Muscle layer of colon (tissue), 2 donors: ENCODE results near the gene STXBP2.

Experiments used
- H3K27ac ChIP-seq: one replicate; pipeline ENCODE4 v1.7.0; 2013; ENCODE audit warnings: low read depth, mild to moderate bottlenecking, low read length, moderate library complexity
- H3K27me3 ChIP-seq, 2 donors: one replicate each; pipeline ENCODE4 v1.7.0; 2013; ENCODE audit warnings: low read length in 2 of 2, mild to moderate bottlenecking in 2 of 2; ENCODE audit not compliant: insufficient read depth in 2 of 2, control insufficient read depth in 1 of 2
- H3K36me3 ChIP-seq: one replicate; pipeline ENCODE4 v1.7.0; 2013; ENCODE audit warnings: mild to moderate bottlenecking, low read length; ENCODE audit not compliant: insufficient read depth
- H3K4me1 ChIP-seq: one replicate; pipeline ENCODE4 v1.7.0; 2013; ENCODE audit warnings: mild to moderate bottlenecking, low read length; ENCODE audit not compliant: insufficient read depth
- H3K4me3 ChIP-seq, 2 donors: one replicate each; pipeline ENCODE4 v1.7.0; 2013; ENCODE audit warnings: low read length in 2 of 2, low read depth in 1 of 2, mild to moderate bottlenecking in 1 of 2, moderate library complexity in 1 of 2
- H3K9ac ChIP-seq: one replicate; pipeline ENCODE4 v1.7.0; 2013; ENCODE audit warnings: low read length
- H3K9me3 ChIP-seq: one replicate; pipeline ENCODE4 v1.7.0; 2013; ENCODE audit warnings: mild to moderate bottlenecking, low read length
- donor health status: abdominal sarcoma.
- donor health status: Adenocarcinoma of cecum.

Gene STXBP2

DNA sequence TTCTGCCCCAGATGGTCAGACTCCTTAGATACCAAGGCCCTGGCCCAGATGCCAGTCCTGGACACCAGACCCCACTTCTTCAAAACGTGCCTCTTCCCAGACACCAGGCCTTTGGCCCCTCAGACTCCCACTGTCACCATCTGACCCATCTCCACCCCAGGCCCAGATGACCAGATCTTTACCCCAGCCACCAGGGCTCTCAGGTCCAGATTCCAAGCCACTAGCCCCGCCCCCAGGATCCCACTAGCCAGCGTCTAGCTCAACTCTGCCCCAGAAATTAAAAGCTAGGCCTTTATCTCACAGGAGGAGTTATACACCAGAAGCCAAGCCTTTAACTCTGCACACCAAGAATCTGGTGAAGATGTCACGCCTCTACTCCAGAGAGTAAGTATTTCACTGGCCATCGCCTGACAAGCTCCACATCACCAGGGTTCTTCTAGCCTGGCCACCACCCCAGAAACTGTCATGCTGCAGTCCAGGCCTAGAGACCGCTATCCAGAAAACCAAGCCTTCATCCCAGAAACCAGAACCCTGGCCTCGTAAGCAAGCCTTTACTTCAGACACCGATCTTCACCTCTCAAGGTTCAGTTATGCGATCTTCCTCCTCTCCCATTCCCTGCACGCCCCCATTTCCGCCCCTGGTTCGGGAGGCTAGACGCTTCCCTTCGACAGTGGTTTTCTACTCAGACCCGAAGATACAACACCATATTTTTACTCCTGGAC, 8.2 kb upstream of the STXBP2 start:
- H3K4me1 ChIP-seq: peaks cover 29% of the 10 kb centered on the region
- no peaks in the 10 kb centered on the region for H3K27me3 ChIP-seq
- peak overlapping the region; percentile 99 for H3K9ac ChIP-seq
- peak overlapping the region; percentile 79 for H3K27ac ChIP-seq
- no peaks in the 10 kb centered on the region for H3K9me3 ChIP-seq
- peak overlapping the region; percentile 81 to 100 for H3K4me3 ChIP-seq
- H3K36me3 ChIP-seq: peaks cover 28% of the 10 kb centered on the region

- no peaks in the 10 kb centered on the region for H3K27me3 ChIP-seq
- H3K9ac ChIP-seq: peak within 1 kb of the TSS; percentile 99
- peaks cover 29% of the 10 kb centered on the region for H3K4me1 ChIP-seq
- H3K9me3 ChIP-seq: no peaks in the 10 kb centered on the region
- peak within 1 kb of the TSS; percentile 81 to 100 for H3K4me3 ChIP-seq
- H3K27ac ChIP-seq: peak within 1 kb of the TSS; percentile 79
- peaks cover 22% of the 10 kb centered on the region for H3K36me3 ChIP-seq
These were observed 7.4 kb upstream of the STXBP2 start, which contains the start of the genes PET100 and XAB2 for GRCh38 chr19:7629347-7630054. TSS of gene PET100 (plus strand) at chr19:7629793. CDS start at chr19:7629834, 41 bp downstream. TSS of gene XAB2 (minus strand) at chr19:7629545. CDS start at chr19:7629527, 18 bp downstream.

DNA sequence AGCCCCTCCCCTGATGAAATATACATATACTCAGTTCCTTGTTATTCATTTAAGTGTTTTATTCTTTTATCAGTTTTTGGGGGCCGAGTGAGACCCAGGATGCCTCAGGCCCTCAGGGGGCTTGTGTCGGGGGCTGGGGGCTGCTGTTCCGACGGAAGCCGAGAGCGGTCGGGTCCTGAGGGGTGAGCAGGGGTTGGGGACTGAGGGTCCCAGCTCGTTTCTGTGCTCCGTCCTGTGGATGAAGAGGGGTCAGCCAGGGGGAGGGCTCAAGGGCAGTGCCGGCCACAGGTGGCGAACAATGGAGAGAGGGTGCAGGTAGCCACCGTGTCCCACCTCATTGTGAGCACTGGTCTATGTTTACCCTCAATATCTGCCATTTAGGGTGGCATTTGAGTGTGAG, 5.3 kb upstream of the STXBP2 start:
- Histone ChIP-seq H3K9ac (no peak overlapping the region), H3K36me3 (peaks cover 9% of the 10 kb centered on the region), H3K4me1 (peaks cover 29% of the 10 kb centered on the region), H3K4me3 (no peak overlapping the region), H3K9me3 (no peaks in the 10 kb centered on the region), H3K27ac (no peak overlapping the region), H3K27me3 (peaks cover 0 to 11% of the 10 kb centered on the region in 2 donors)

GRCh38 chr19:7632340-7633203, 4.3 kb upstream of the STXBP2 start:
- H3K4me1 ChIP-seq: peaks cover 24% of the 10 kb centered on the region
- H3K9me3 ChIP-seq: no peaks in the 10 kb centered on the region
- H3K4me3 ChIP-seq: no peak overlapping the region
- H3K36me3 ChIP-seq: peaks cover 3% of the 10 kb centered on the region
- no peak overlapping the region for H3K27ac ChIP-seq
- peaks cover 0 to 18% of the 10 kb centered on the region in 2 donors for H3K27me3 ChIP-seq
- H3K9ac ChIP-seq: no peak overlapping the region

DNA sequence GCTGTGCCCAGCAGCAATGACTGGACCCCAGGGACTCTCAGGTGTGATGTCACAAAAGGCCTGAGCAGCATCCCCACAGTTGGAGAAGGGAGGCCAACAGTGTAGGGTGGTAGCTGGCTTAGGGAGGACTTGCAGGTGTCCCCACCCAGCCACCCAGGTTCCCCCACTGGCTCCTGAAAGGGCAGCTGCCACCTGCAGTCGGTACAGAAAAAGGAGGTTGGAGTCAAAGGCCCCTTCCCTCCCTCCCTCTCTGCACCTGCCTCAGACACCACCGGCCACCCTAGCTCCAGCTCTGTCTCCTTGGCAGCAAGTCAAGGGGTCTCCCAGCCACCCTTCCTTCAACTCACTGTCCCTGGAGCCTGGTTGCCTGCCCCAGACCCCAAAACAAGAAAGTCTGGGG, 3.2 kb upstream of the STXBP2 start, which contains the start of gene PCP2:
Gene PCP2, minus strand, starts transcription at position 22 of the 400 bp plus-strand sequence. CDS start 262 bp downstream, outside the sequence.
- Histone ChIP-seq H3K36me3 (peaks cover 3% of the 10 kb centered on the region), H3K27ac (no peak within 1 kb of the TSS), H3K9me3 (no peaks in the 10 kb centered on the region), H3K4me1 (peaks cover 12% of the 10 kb centered on the region), H3K4me3 (no peak within 1 kb of the TSS), H3K27me3 (peaks cover 0 to 26% of the 10 kb centered on the region in 2 donors), H3K9ac (no peak within 1 kb of the TSS)

- no peak overlapping the region for H3K9ac ChIP-seq
- peaks cover 3% of the 10 kb centered on the region for H3K36me3 ChIP-seq
- peaks cover 4% of the 10 kb centered on the region for H3K4me1 ChIP-seq
- no peak overlapping the region for H3K27ac ChIP-seq
- H3K4me3 ChIP-seq: no peak overlapping the region
- no peaks in the 10 kb centered on the region for H3K9me3 ChIP-seq
- peaks cover 8 to 38% of the 10 kb centered on the region in 2 donors for H3K27me3 ChIP-seq
These were observed 1.2 kb upstream of the STXBP2 start for GRCh38 chr19:7635670-7636069.

DNA sequence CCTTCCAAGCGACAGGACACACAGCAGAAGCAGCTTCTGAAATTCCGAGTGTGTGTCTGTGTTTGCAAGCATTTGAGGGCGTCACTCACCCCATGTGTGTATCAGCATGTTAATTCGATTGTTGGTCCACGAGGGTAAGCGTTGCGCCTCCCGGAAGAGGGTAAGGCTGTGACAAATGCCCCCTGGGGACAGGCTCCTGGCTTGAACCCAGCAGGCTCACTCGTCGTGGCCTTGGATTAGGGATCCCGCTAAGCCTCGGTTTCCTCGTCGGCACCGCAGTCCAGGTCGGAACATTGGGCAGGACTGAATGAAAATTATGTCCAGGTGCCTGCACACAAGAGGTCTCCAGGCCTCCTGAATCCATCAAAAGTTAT, 606 bp upstream of the STXBP2 start:
- no peak overlapping the region for H3K27ac ChIP-seq
- H3K4me3 ChIP-seq: no peak overlapping the region
- no peaks in the 10 kb centered on the region for H3K4me1 ChIP-seq
- H3K36me3 ChIP-seq: peaks cover 3% of the 10 kb centered on the region
- peaks cover 8 to 38% of the 10 kb centered on the region in 2 donors for H3K27me3 ChIP-seq
- H3K9ac ChIP-seq: no peak overlapping the region
- H3K9me3 ChIP-seq: no peaks in the 10 kb centered on the region

DNA sequence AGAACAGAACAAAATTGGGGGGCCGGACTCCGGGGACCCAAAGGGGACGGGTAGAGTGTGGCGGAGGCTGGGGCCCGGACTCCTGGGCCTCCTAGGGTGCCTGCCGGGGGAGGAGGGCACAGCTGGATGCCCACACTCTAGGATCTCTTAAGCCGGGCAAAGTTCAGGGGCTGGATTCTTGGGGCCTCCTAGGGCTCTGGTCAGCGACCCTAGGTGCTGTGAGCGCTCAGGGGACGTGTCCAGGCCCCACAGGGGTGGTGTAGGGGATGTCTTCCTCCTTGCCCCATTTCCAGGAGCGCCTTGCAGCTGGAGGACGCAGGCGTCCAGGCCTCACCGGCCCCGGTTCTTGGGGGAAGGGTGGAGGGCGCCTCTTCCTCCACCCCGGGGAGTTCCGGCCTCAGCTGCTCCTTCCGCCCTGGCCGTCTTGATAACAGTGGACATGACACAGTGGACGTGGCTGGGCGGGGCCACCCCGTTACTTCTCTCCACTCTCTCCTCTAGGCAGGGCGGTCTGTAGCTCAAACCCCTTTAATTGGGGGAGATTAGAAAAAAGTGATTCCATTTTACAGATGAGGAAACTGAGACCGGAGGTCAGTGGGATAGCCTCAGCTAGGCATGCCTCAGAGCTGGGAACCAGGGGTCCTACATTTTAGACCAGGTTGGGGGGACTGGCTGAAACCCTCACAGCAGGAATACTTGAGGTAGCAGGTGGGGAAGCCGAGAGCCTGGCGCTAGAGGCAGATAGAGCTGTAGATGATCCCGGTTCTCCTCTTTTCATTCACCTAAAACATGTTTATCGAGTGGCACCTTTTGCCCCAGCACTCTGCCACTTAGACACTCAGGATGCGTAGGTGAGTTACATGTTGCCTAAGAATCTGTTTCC, 705 bp downstream of the STXBP2 start:
- Histone ChIP-seq H3K4me3 (no peak overlapping the region), H3K9me3 (no peaks in the 10 kb centered on the region), H3K27me3 (peaks cover 8 to 38% of the 10 kb centered on the region in 2 donors), H3K36me3 (no peaks in the 10 kb centered on the region), H3K4me1 (no peaks in the 10 kb centered on the region), H3K27ac (no peak overlapping the region), H3K9ac (no peak overlapping the region)

DNA sequence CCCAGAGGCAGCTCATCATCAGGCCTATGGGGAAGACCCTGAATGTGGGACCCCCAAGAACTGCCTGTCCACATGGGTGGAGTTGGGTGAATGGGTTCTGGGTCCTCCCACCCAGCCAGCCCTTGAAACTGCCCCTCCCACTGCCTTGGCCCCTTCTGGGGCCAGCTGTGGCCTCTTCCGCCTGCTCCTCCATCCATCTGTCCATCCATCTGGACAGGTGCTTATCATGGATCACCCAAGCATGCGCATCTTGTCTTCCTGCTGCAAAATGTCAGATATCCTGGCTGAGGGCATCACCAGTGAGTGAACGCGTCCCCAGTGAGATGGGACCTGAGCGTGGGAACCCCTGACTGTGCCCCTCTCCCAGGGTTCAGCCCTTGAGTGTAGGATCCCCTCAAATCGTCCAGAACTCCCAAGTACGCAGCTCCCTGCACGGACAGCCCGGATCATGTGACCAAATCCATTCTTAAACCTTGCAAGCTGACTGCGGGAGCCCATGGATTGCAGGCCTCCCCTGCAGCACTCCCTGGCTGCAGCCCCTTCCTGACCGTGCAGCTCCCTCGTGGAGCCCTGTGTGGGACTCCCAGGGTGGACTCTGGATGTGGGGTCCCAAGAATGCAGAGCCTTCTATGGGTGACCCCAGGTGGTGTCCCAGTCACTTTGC, 2.0 kb downstream of the STXBP2 start:
- H3K27ac ChIP-seq: no peak overlapping the region
- no peak overlapping the region for H3K4me3 ChIP-seq
- H3K36me3 ChIP-seq: no peaks in the 10 kb centered on the region
- no peaks in the 10 kb centered on the region for H3K4me1 ChIP-seq
- H3K27me3 ChIP-seq: peaks cover 8 to 49% of the 10 kb centered on the region in 2 donors
- no peaks in the 10 kb centered on the region for H3K9me3 ChIP-seq
- no peak overlapping the region for H3K9ac ChIP-seq

DNA sequence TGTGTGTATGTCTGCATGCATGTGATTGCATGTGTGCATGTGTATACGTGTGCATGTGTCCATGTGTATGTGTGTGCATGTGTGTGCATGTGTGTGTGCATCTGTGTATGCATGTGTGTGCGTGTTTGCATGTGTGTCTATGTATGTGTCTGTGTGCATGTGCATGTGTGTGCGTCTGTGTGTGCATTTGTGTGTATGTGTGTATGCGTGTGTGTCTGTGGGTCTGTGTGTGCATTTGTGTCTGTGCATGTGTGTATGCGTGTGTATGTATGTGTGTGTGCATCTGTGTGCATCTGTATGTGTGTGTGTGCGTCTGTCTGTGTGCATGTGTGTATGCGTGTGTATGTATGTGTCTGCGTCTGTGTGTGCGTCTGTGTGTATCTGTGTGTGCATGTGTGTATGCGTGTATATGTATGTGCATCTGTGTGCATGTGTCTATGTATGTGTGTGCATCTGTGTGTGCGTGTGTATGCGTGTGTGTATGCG, 3.0 kb downstream of the STXBP2 start:
- H3K27me3 ChIP-seq: peaks cover 8 to 56% of the 10 kb centered on the region in 2 donors
- H3K4me1 ChIP-seq: no peaks in the 10 kb centered on the region
- H3K27ac ChIP-seq: no peak overlapping the region
- no peak overlapping the region for H3K4me3 ChIP-seq
- H3K36me3 ChIP-seq: no peaks in the 10 kb centered on the region
- no peak overlapping the region for H3K9ac ChIP-seq
- H3K9me3 ChIP-seq: no peaks in the 10 kb centered on the region
